NB4 (cell line): ENCODE measurements around the gene TRIO.

Experiments
- DNase-seq: peaks from one replicate; pipeline ENCODE4 v3.0.0; 2010; ENCODE audit warnings: low read depth
- H3K4me3 ChIP-seq: one replicate; pipeline ENCODE4 v1.5.1; 2011; ENCODE audit warnings: mild to moderate bottlenecking, low read depth, low read length, moderate library complexity
- MYC ChIP-seq: IDR thresholded peaks from 2 replicates; pipeline ENCODE4 v1.6.1; 2011; ENCODE audit warnings: low read depth, low read length
- POLR2A ChIP-seq: IDR thresholded peaks from 2 replicates; pipeline ENCODE4 v1.6.1; 2011; ENCODE audit warnings: mild to moderate bottlenecking; ENCODE audit not compliant: insufficient read length; ENCODE audit errors: extremely low read depth
- TF ChIP-seq, protein P1 (sequence below): IDR thresholded peaks from one replicate; pipeline ENCODE4 v1.5.1; 2012; ENCODE audit warnings: low read depth, low read length
- TF ChIP-seq, protein P2 (sequence below): IDR thresholded peaks from 2 replicates; pipeline ENCODE4 v1.6.1; 2011; ENCODE audit warnings: low read depth, low read length

Gene TRIO

DNA sequence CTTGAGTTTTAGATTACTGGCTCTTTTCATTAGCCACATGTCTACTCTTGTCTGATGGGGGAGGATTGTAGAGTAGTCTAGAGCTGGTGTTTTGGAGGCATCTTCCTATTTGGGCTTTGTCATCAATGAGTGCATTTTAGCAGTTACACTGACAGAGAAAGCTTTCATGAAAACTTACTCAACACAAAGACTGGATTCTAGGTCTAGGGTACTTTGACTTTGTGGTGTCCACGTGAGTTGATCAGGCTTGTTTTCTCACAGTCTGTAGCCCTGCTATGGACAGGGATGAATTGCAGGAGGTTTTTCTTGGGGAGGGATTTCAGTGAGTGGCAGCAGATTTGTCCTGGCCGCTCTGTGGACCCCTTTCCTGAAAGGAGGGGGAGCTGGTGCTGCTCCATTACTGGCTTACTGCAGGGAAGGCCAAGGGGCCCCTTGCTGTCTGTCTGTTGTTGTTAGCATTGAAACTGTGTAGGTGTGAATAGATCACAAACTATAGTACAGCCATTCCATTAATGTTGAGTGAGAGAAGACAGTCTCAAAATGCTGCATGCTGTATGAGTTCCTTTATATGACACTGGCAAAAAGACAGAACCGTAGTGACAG is 6.6 kb downstream of the TRIO start:
- TF ChIP-seq MYC = no peak
- TF ChIP-seq, protein P1, sequence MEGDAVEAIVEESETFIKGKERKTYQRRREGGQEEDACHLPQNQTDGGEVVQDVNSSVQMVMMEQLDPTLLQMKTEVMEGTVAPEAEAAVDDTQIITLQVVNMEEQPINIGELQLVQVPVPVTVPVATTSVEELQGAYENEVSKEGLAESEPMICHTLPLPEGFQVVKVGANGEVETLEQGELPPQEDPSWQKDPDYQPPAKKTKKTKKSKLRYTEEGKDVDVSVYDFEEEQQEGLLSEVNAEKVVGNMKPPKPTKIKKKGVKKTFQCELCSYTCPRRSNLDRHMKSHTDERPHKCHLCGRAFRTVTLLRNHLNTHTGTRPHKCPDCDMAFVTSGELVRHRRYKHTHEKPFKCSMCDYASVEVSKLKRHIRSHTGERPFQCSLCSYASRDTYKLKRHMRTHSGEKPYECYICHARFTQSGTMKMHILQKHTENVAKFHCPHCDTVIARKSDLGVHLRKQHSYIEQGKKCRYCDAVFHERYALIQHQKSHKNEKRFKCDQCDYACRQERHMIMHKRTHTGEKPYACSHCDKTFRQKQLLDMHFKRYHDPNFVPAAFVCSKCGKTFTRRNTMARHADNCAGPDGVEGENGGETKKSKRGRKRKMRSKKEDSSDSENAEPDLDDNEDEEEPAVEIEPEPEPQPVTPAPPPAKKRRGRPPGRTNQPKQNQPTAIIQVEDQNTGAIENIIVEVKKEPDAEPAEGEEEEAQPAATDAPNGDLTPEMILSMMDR = no peak
- no peak for TF ChIP-seq POLR2A
- TF ChIP-seq, protein P2, sequence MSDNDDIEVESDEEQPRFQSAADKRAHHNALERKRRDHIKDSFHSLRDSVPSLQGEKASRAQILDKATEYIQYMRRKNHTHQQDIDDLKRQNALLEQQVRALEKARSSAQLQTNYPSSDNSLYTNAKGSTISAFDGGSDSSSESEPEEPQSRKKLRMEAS = no peak
- no peak overlapping the region for H3K4me3 ChIP-seq
- DNase-seq = no peak

DNA sequence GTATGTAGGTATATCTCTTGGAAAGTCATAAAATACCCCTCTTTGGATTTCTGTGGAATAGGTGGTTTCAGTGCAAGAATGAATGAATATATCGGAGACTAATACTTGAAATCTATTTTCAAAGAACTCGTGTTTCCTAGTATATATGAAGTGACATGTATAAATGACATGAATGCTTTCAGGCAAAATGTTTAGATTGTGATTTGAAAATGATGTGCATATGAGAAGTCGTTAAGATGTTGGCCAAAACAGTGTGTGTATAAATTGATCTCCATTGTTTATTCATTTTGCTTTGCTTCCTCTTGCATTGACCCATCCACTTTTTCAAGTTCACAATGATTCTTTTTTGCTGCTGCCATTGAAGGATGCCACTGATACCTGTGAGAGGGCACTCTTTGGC is 8.3 kb downstream of the TRIO start:
- no peak for DNase-seq
- TF ChIP-seq, protein P1 = no peak
- TF ChIP-seq, protein P2 = no peak
- TF ChIP-seq POLR2A (no peak), MYC (no peak)
- H3K4me3 ChIP-seq = no peak overlapping the region

DNA sequence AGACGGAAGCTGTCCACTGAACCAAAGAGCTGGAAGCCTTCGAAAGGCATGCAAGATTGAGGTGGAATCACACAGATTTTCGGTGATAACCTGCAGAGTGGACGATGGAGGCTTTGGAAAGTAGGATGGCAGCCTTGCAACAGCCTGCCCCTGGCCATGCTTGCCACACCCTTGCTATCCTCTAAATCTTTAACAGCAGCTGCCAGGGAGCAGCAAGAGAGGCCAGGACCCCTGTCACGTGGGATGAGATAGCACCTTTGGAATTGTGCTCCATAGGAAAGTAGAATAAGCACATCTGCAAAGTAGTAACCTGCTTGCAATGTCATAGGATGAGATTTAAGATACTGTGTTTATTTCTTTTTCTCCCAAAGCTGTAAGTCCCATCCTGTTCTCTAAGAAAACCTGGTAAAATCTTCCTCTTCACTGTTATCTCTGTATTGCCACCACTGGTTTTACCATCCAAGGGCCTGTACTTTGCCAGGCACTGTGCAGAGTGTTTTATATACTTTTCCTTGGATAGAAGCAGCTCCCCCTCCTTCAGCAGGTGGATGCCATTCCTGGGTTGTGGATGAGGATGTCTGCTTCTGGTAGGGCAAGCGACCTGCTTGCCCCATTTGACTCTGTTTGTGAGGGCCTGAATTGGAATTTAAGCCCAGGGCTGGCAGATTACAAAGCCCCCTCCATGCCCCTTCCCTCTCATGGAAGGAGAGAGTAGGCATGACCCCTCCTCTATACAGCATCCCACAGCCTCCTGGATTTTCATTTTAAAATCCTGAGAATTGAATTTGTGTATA is 10.1 kb downstream of the TRIO start:
- no peak for DNase-seq
- TF ChIP-seq MYC (no peak), POLR2A (no peak)
- TF ChIP-seq, protein P2 = no peak
- TF ChIP-seq, protein P1 = no peak
- no peak overlapping the region for H3K4me3 ChIP-seq

- DNase-seq = no peak
- TF ChIP-seq, protein P1 = no peak
- TF ChIP-seq POLR2A (no peak), MYC (no peak)
- TF ChIP-seq, protein P2 = 0 out of 2 replicates have a peak, but pooled peaks have one; percentile 22
- no peak overlapping the region for H3K4me3 ChIP-seq
These were observed 11.0 kb downstream of the TRIO start for GRCh38 chr5:14153932-14154731.

DNA sequence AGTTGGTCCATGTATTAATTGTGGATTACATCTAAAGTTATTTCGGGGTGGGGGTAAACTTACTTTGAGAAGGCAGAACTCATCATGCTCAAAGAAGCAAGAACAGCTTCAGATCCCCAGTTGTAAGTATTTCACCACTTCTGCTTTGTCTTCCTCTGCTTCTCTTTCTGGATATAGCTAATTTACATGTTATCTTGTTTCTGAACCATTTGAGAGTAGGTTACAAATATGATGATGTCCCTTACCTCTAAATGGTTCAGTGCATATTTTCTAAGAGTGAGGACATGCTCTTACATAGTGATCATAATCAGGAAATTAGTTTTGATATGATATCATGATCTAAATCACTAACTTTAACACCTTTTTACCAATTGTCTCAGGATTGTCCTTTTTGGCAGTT is 11.9 kb downstream of the TRIO start:
- peak; percentile 31 for DNase-seq
- TF ChIP-seq, protein P1 = no peak
- TF ChIP-seq, protein P2 = no peak
- TF ChIP-seq POLR2A (no peak), MYC (no peak)
- no peak overlapping the region for H3K4me3 ChIP-seq
